ENCODE data around the gene TNFAIP8.
A peak's percentile ranks its signal among the peaks of the same experiment; 100 is the strongest.

Gene TNFAIP8

GRCh38 chr5:119353213-119353612 lies 2.6 kb upstream of the TNFAIP8 start:
- no peak for DNase-seq

- no peak for DNase-seq
Measured at GRCh38 chr5:119353686-119354366, 2.0 kb upstream of the TNFAIP8 start.

GRCh38 chr5:119354537-119355243 lies 1.1 kb upstream of the TNFAIP8 start:
- DNase-seq: no peak

DNA sequence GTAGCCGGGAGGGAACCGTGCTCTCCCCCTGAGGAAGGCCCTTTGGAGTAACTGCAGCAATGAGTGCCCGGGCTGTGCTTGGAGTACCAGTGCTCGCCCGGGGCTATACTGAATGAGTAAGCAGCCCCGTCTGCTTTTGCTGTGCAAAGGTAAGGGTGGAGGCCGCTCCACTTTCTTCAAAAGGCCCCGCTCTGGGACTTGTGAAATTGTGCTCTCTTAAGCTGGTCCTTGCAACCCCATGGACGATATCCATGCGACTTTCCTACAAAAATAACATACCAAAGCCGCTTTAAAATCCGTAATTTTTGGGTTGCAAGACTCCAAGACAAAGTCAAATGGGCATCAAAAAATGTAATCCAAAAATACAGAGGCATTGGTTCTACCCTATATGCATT lies 578 bp upstream of the TNFAIP8 start:
- no peak for DNase-seq

DNA sequence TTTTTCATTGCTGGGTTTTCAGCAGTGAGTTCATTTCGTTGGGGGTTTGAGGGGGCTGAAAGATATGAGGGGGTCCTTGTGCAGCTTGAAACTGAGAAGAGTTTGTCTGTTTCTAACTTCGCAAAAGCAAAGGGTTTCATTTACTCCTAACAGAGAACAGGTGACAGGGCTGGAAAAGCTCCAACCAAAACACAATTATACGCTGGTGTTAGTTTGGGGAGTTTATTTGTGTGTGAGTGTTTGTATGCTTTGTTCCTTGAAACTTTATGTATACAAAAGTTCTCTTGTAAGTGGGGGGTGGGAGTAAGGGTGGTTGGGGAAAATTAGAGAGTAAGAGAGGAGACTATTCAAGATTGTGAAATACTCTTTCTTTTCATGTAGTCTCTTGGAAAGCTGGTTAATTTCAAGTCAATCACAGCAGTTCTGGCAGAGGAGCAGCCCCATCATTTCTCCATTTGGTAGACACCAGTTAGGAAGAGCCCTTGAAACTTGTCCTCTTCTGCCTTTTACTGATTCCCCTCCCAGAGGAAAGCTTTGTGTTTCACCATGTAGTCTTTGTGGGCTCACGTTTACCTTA lies 881 bp downstream of the TNFAIP8 start:
- DNase-seq: peak; percentile 75

GRCh38 chr5:119357270-119357669 lies 1.5 kb downstream of the TNFAIP8 start:
- DNase-seq: no peak

- no peak for DNase-seq
Measured at GRCh38 chr5:119357808-119358529, 2.1 kb downstream of the TNFAIP8 start.

- no peak for DNase-seq
Measured at GRCh38 chr5:119358530-119358900, 2.7 kb downstream of the TNFAIP8 start.

GRCh38 chr5:119358901-119359603 lies 3.2 kb downstream of the TNFAIP8 start:
- DNase-seq: no peak

- no peak for DNase-seq
Measured at GRCh38 chr5:119359737-119360413, 4.1 kb downstream of the TNFAIP8 start.

- no peak for DNase-seq
Measured at GRCh38 chr5:119360905-119361593, 5.2 kb downstream of the TNFAIP8 start.

GRCh38 chr5:119361594-119362125 lies 5.8 kb downstream of the TNFAIP8 start:
- no peak for DNase-seq

DNA sequence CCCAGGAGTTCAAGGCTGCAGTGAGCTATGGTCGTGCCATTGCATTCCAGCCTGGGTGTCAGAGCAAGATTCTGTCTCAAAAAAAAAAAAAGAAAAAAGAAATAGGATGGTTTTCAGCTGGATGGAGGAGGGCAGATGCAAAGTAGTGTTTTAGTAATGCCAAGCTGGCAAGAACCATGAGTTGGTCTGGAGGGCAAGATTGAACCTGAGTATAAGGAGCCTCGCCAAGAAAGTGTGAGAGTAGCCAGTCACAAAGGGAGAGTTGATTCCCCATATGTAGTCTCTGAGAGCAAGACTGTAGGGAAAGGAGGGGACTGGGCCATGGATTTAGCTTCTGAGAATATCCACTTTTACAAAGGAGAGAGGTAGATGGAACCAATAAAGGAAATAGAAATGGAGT lies 6.9 kb downstream of the TNFAIP8 start:
- no peak for DNase-seq

DNA sequence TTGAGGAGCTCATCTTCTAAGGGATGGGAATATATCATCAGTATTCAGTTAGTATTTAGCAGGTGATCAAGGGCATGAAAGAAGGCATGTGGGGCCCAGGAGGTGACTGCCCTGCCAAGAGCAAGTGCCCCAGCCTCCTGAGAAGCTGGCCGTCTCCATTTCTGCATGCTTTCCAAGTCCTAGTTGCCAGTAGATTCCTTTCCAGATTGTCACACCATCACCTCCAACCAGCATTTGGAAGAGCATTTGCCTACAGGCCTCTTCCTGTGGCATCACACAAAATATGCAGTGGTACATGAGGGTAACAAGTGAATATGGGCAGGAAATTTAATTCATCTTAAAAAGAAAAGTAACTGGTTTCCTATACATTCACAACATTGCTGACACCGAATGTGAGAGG lies 7.5 kb downstream of the TNFAIP8 start:
- DNase-seq: no peak

- no peak for DNase-seq
Measured at GRCh38 chr5:119363936-119364335, 8.1 kb downstream of the TNFAIP8 start.

GRCh38 chr5:119365847-119366539 lies 10.2 kb downstream of the TNFAIP8 start:
- DNase-seq: no peak

- DNase-seq: no peak
Measured at GRCh38 chr5:119366540-119366881, 10.7 kb downstream of the TNFAIP8 start.

GRCh38 chr5:119367502-119368237 lies 11.9 kb downstream of the TNFAIP8 start:
- no peak for DNase-seq

DNA sequence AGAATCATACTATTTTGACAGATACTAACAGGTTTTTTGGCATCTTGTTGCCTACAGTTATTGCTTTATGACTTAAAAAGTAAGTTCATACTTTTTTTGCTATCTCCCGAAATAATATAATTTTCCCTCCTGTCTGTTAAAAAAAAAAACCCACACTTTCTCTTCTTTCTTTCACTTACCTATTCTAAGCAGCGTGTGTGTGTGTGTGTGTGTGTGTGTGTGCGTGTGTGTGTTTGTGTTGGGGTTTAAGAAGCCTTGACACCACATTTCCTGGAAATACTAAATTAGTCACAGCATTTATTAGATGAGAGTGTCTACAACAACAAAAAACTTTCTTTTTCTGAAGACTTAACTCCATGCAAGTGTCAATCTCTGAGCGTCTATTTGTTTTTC lies 12.4 kb downstream of the TNFAIP8 start:
- DNase-seq: no peak

- DNase-seq: no peak
Measured at GRCh38 chr5:119370486-119370885, 14.7 kb downstream of the TNFAIP8 start.

Measured in eye (tissue), 1 donor.